ENCODE measurements around the gene SYT12.

SYT12 gene

GRCh38 chr11:66981976-66982578 lies 40.9 kb upstream of the SYT12 start:
- Histone ChIP-seq H3K9me3 (ENCODE audit: insufficient read depth, low read length) (no peaks in the 10 kb centered on the region), H3K4me2 (ENCODE audit: low read depth, low read length, poor library complexity, severe bottlenecking) (no peak overlapping the region), H2AFZ (ENCODE audit: low read depth, low read length, severe bottlenecking) (no peak overlapping the region), H3K36me3 (ENCODE audit: low read length) (no peaks in the 10 kb centered on the region), H3K79me2 (ENCODE audit: insufficient read depth, low read length) (no peaks in the 10 kb centered on the region), H3K9me2 (replicated peaks; ENCODE audit: insufficient read depth, low read length) (no peaks in the 10 kb centered on the region), H3K9ac (ENCODE audit: low read length) (no peak overlapping the region), H4K20me1 (ENCODE audit: low read depth, low read length) (no peaks in the 10 kb centered on the region), H3K27ac (ENCODE audit: low read depth, low read length) (no peak overlapping the region), H3F3A (ENCODE audit: insufficient read depth) (no peaks in the 10 kb centered on the region), H3K4me3 (ENCODE audit: insufficient read depth, low read length, poor library complexity, severe bottlenecking) (no peak overlapping the region), H3K27me3 (ENCODE audit: low read length) (no peaks in the 10 kb centered on the region)
- TF ChIP-seq EZH2phosphoT487 (conservative IDR thresholded peaks at IDR 0.05; ENCODE audit: low read length) (no peak), CTCF (IDR thresholded peaks at IDR 0.05; ENCODE audit: insufficient read depth, low read length, poor library complexity, severe bottlenecking) (no peak)

- Histone ChIP-seq H3K9me3 (ENCODE audit: insufficient read depth, low read length) (no peaks in the 10 kb centered on the region), H3K4me2 (ENCODE audit: low read depth, low read length, poor library complexity, severe bottlenecking) (no peak overlapping the region), H3K36me3 (ENCODE audit: low read length) (no peaks in the 10 kb centered on the region), H3F3A (ENCODE audit: insufficient read depth) (no peaks in the 10 kb centered on the region), H3K27me3 (ENCODE audit: low read length) (no peaks in the 10 kb centered on the region), H3K27ac (ENCODE audit: low read depth, low read length) (no peak overlapping the region), H3K9me2 (replicated peaks; ENCODE audit: insufficient read depth, low read length) (no peaks in the 10 kb centered on the region), H4K20me1 (ENCODE audit: low read depth, low read length) (no peaks in the 10 kb centered on the region), H2AFZ (ENCODE audit: low read depth, low read length, severe bottlenecking) (no peak overlapping the region), H3K9ac (ENCODE audit: low read length) (no peak overlapping the region), H3K4me3 (ENCODE audit: insufficient read depth, low read length, poor library complexity, severe bottlenecking) (no peak overlapping the region), H3K79me2 (ENCODE audit: insufficient read depth, low read length) (no peaks in the 10 kb centered on the region)
- TF ChIP-seq EZH2phosphoT487 (conservative IDR thresholded peaks at IDR 0.05; ENCODE audit: low read length) (no peak), CTCF (IDR thresholded peaks at IDR 0.05; ENCODE audit: insufficient read depth, low read length, poor library complexity, severe bottlenecking) (no peak)
Observed at GRCh38 chr11:66983275-66983924, 39.5 kb upstream of the SYT12 start.

- no peaks in the 10 kb centered on the region for H3K9me2 ChIP-seq (replicated peaks; ENCODE audit: insufficient read depth, low read length)
- no peaks in the 10 kb centered on the region for H3K36me3 ChIP-seq (ENCODE audit: low read length)
- H3K27me3 ChIP-seq (ENCODE audit: low read length): no peaks in the 10 kb centered on the region
- no peak overlapping the region for H3K4me3 ChIP-seq (ENCODE audit: insufficient read depth, low read length, poor library complexity, severe bottlenecking)
- H3K27ac ChIP-seq (ENCODE audit: low read depth, low read length): no peak overlapping the region
- H3K4me2 ChIP-seq (ENCODE audit: low read depth, low read length, poor library complexity, severe bottlenecking): no peak overlapping the region
- no peaks in the 10 kb centered on the region for H3F3A ChIP-seq (ENCODE audit: insufficient read depth)
- H3K79me2 ChIP-seq (ENCODE audit: insufficient read depth, low read length): no peaks in the 10 kb centered on the region
- H3K9ac ChIP-seq (ENCODE audit: low read length): no peak overlapping the region
- no peaks in the 10 kb centered on the region for H3K9me3 ChIP-seq (ENCODE audit: insufficient read depth, low read length)
- TF ChIP-seq CTCF (IDR thresholded peaks at IDR 0.05; ENCODE audit: insufficient read depth, low read length, poor library complexity, severe bottlenecking) (no peak), EZH2phosphoT487 (conservative IDR thresholded peaks at IDR 0.05; ENCODE audit: low read length) (no peak)
- H2AFZ ChIP-seq (ENCODE audit: low read depth, low read length, severe bottlenecking): no peak overlapping the region
- H4K20me1 ChIP-seq (ENCODE audit: low read depth, low read length): no peaks in the 10 kb centered on the region
Observed at GRCh38 chr11:66985508-66986177, 37.3 kb upstream of the SYT12 start.

Data from SU-DHL-6 (cell line).